ENCODE data around the gene EDN3. TPM values are rescaled to one million over a fixed set of nuclear protein-coding genes. Genes with fewer than 3 reads are reported as not detected.
A peak's percentile ranks its signal among the peaks of the same experiment; 100 is the strongest.

The EDN3 gene
- total and polyA plus RNA-seq, 4 donors: 0.12 to 3.6 (median 0.31) TPM

- no peak for TF ChIP-seq CTCF (IDR thresholded peaks at IDR 0.05; ENCODE audit: control extremely low read depth, extremely low read depth)
- no peak overlapping the region for H3K27ac ChIP-seq (ENCODE audit: low read depth in 1 of 2, low read length in 1 of 2)
- H3K9me3 ChIP-seq (ENCODE audit: control insufficient read depth in 4 of 4, insufficient read depth in 3 of 4, low read length in 3 of 4): no peaks in the 10 kb centered on the region
- H3K9ac ChIP-seq (ENCODE audit: insufficient read depth in 1 of 2, low read length in 2 of 2): no peak overlapping the region
- H3K36me3 ChIP-seq (ENCODE audit: control insufficient read depth in 4 of 4, insufficient read depth in 4 of 4, low read length in 4 of 4): no peaks in the 10 kb centered on the region
- H3K4me3 ChIP-seq: no peak overlapping the region
- ATAC-seq (ENCODE audit: insufficient read depth, low FRiP score) (no peak), DNase-seq (peak; percentile 37 to 46 (median 45))
- H3K27me3 ChIP-seq (ENCODE audit: control insufficient read depth in 3 of 3, insufficient read depth in 3 of 3, low read length in 2 of 3): peaks cover 5 to 40% (median 7%) of the 10 kb centered on the region in 3 donors
- 2 to 5% methylated on average over 16 to 19 of the region's 19 CpGs for WGBS, 2 donors
- peaks cover 0 to 31% (median 2%) of the 10 kb centered on the region in 5 donors for H3K4me1 ChIP-seq (ENCODE audit: control insufficient read depth in 5 of 5, insufficient read depth in 5 of 5, low read length in 5 of 5)
These were observed 472 bp upstream of the EDN3 start for GRCh38 chr20:59299945-59300332.

- no peak overlapping the region for H3K9ac ChIP-seq (ENCODE audit: insufficient read depth in 1 of 2, low read length in 2 of 2)
- H3K4me3 ChIP-seq: no peak overlapping the region
- no peak for TF ChIP-seq CTCF (IDR thresholded peaks at IDR 0.05; ENCODE audit: control extremely low read depth, extremely low read depth)
- no peak for DNase-seq
- H3K4me1 ChIP-seq (ENCODE audit: control insufficient read depth in 5 of 5, insufficient read depth in 5 of 5, low read length in 5 of 5): peaks cover 0 to 16% (median 2%) of the 10 kb centered on the region in 5 donors
- no peak overlapping the region for H3K27ac ChIP-seq (ENCODE audit: low read depth in 1 of 2, low read length in 1 of 2)
- WGBS, 2 donors: 75 to 81% methylated on average over 17 of the region's 17 CpGs
- peaks cover 5 to 40% (median 7%) of the 10 kb centered on the region in 3 donors for H3K27me3 ChIP-seq (ENCODE audit: control insufficient read depth in 3 of 3, insufficient read depth in 3 of 3, low read length in 2 of 3)
- no peak for ATAC-seq (ENCODE audit: insufficient read depth, low FRiP score)
- no peaks in the 10 kb centered on the region for H3K36me3 ChIP-seq (ENCODE audit: control insufficient read depth in 4 of 4, insufficient read depth in 4 of 4, low read length in 4 of 4)
- no peaks in the 10 kb centered on the region for H3K9me3 ChIP-seq (ENCODE audit: control insufficient read depth in 4 of 4, insufficient read depth in 3 of 4, low read length in 3 of 4)
These were observed 1.1 kb downstream of the EDN3 start for GRCh38 chr20:59301343-59302007.

GRCh38 chr20:59305908-59306655, 5.7 kb downstream of the EDN3 start:
- no peaks in the 10 kb centered on the region for H3K9me3 ChIP-seq (ENCODE audit: control insufficient read depth in 4 of 4, insufficient read depth in 3 of 4, low read length in 3 of 4)
- no peak for TF ChIP-seq CTCF (IDR thresholded peaks at IDR 0.05; ENCODE audit: control extremely low read depth, extremely low read depth)
- no peak overlapping the region for H3K9ac ChIP-seq (ENCODE audit: insufficient read depth in 1 of 2, low read length in 2 of 2)
- H3K4me1 ChIP-seq (ENCODE audit: control insufficient read depth in 5 of 5, insufficient read depth in 5 of 5, low read length in 5 of 5): peaks cover 0 to 9% (median 1%) of the 10 kb centered on the region in 5 donors
- DNase-seq (no peak), ATAC-seq (ENCODE audit: insufficient read depth, low FRiP score) (no peak)
- 87 to 89% methylated on average over 7 of the region's 7 CpGs for WGBS, 2 donors
- H3K36me3 ChIP-seq (ENCODE audit: control insufficient read depth in 4 of 4, insufficient read depth in 4 of 4, low read length in 4 of 4): no peaks in the 10 kb centered on the region
- H3K4me3 ChIP-seq: no peak overlapping the region
- peaks cover 4 to 20% (median 7%) of the 10 kb centered on the region in 3 donors for H3K27me3 ChIP-seq (ENCODE audit: control insufficient read depth in 3 of 3, insufficient read depth in 3 of 3, low read length in 2 of 3)
- no peak overlapping the region for H3K27ac ChIP-seq (ENCODE audit: low read depth in 1 of 2, low read length in 1 of 2)
